ENCODE measurements around the gene GAL3ST3. TPM values are rescaled to one million over a fixed set of nuclear protein-coding genes. Genes with fewer than 3 reads are reported as not detected.
A peak's percentile ranks its signal among the peaks of the same experiment; 100 is the strongest.

The GAL3ST3 gene
- total RNA-seq, 2 experiments from 2014 or later: not detected

- ChIA-PET POLR2A (interaction anchor here (0.6 kb wide), 1 partner anchor 71 kb away, joined by 3 read pairs; no protein-coding TSS in a partner anchor), CTCF (ENCODE audit: unreplicated experiment) (interaction anchor here (0.5 kb wide), 1 partner anchor 241 kb away, joined by 8 read pairs; the partner anchor contains the start of gene YIF1A)
- no peak for DNase-seq (ENCODE audit: low spot score)
- Histone ChIP-seq H3K9me3 (ENCODE audit: low read length) (no peaks in the 10 kb centered on the region), H2AFZ (ENCODE audit: low read length) (no peak overlapping the region), H3K79me2 (ENCODE audit: insufficient read depth, low read depth, low read length) (peaks cover 6% of the 10 kb centered on the region), H3K4me2 (ENCODE audit: low read length) (no peak overlapping the region), H3K4me1 (ENCODE audit: insufficient read depth, low read length, poor library complexity, severe bottlenecking) (peaks cover 25% of the 10 kb centered on the region), H4K20me1 (ENCODE audit: insufficient read depth, low read length) (no peaks in the 10 kb centered on the region), H3K36me3 (ENCODE audit: insufficient read depth, low read length) (0 out of 2 replicates have a peak, but pooled peaks cover 4% of the 10 kb centered on the region), H3K4me3 (ENCODE audit: low read depth, low read length, poor library complexity, severe bottlenecking) (no peak overlapping the region), H3K9me2 (ENCODE audit: insufficient read depth, low read length) (no peaks in the 10 kb centered on the region), H3K27ac (ENCODE audit: low read depth, low read length, poor library complexity, severe bottlenecking) (no peak overlapping the region)
- no peak for TF ChIP-seq CTCF (conservative IDR thresholded peaks at IDR 0.05; ENCODE audit: low read length)
- no peak for TF ChIP-seq EZH2phosphoT487 (IDR thresholded peaks at IDR 0.05; ENCODE audit: borderline replicate concordance, low read depth, low read length)
- intact Hi-C loops (cut with micrococcal nuclease; ENCODE audit: unreplicated experiment): no loop called here
- BruUV-seq (replicated peaks): no TSS peak
Observed at GRCh38 chr11:66047541-66048365, 1.2 kb downstream of the GAL3ST3 start.

DNA sequence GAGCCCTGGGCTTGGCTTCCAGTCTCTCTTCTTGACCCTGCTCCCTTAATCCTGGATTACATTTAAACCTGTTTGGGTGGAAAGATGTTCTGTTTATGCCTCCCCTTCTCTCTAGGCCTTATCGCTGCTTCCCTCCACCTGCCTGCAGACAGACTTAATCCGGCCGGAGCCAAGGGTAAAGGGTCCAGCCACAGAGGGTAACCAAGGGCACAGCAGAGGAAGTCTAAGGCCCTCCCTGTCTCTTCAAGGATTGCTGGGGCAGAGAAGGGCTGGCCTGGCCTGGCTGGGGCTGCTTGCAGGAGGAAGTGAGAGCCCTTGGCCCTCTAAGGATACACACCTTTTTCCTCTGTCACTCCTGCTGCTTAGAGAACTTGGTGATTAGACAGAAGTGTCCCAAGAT lies 2.1 kb downstream of the GAL3ST3 start:
- intact Hi-C loops (cut with micrococcal nuclease; ENCODE audit: unreplicated experiment): no loop called here
- H3K4me2 ChIP-seq (ENCODE audit: low read length): no peak overlapping the region
- H3K9me2 ChIP-seq (ENCODE audit: insufficient read depth, low read length): no peaks in the 10 kb centered on the region
- H3K79me2 ChIP-seq (ENCODE audit: insufficient read depth, low read depth, low read length): no peaks in the 10 kb centered on the region
- POLR2A ChIA-PET: no interaction called here
- no peak for DNase-seq (ENCODE audit: low spot score)
- CTCF ChIA-PET (ENCODE audit: unreplicated experiment): no interaction called here
- no peak overlapping the region for H3K4me3 ChIP-seq (ENCODE audit: low read depth, low read length, poor library complexity, severe bottlenecking)
- no peaks in the 10 kb centered on the region for H4K20me1 ChIP-seq (ENCODE audit: insufficient read depth, low read length)
- no peak overlapping the region for H3K27ac ChIP-seq (ENCODE audit: low read depth, low read length, poor library complexity, severe bottlenecking)
- TF ChIP-seq EZH2phosphoT487 (IDR thresholded peaks at IDR 0.05; ENCODE audit: borderline replicate concordance, low read depth, low read length): no peak
- TF ChIP-seq CTCF (conservative IDR thresholded peaks at IDR 0.05; ENCODE audit: low read length): no peak
- no peak overlapping the region for H2AFZ ChIP-seq (ENCODE audit: low read length)
- peaks cover 25% of the 10 kb centered on the region for H3K4me1 ChIP-seq (ENCODE audit: insufficient read depth, low read length, poor library complexity, severe bottlenecking)
- no peaks in the 10 kb centered on the region for H3K9me3 ChIP-seq (ENCODE audit: low read length)
- H3K36me3 ChIP-seq (ENCODE audit: insufficient read depth, low read length): no peaks in the 10 kb centered on the region
- BruUV-seq (replicated peaks): no TSS peak

GRCh38 chr11:66045177-66045639 lies 3.8 kb downstream of the GAL3ST3 start:
- no peaks in the 10 kb centered on the region for H3K9me3 ChIP-seq (ENCODE audit: low read length)
- ChIA-PET POLR2A (interaction anchor here (0.8 to 1.7 kb wide), 4 partner anchors 9 to 187 kb away, joined by 3 to 7 read pairs (median 4); partner anchors contain the start of gene CFL1), CTCF (ENCODE audit: unreplicated experiment) (interaction anchor here (0.5 to 2.0 kb wide), 8 partner anchors 9 to 92 kb away, joined by 3 to 7 read pairs (median 5); no protein-coding TSS in a partner anchor)
- peak overlapping the region; percentile 16 for H3K4me3 ChIP-seq (ENCODE audit: low read depth, low read length, poor library complexity, severe bottlenecking)
- peak; percentile 92 for DNase-seq (ENCODE audit: low spot score)
- H3K9me2 ChIP-seq (ENCODE audit: insufficient read depth, low read length): no peaks in the 10 kb centered on the region
- no peak for TF ChIP-seq EZH2phosphoT487 (IDR thresholded peaks at IDR 0.05; ENCODE audit: borderline replicate concordance, low read depth, low read length)
- TF ChIP-seq CTCF (conservative IDR thresholded peaks at IDR 0.05; ENCODE audit: low read length): peak; percentile 94
- peak overlapping the region; percentile 63; the same call in 1 of the 2 replicates for H2AFZ ChIP-seq (ENCODE audit: low read length)
- no peaks in the 10 kb centered on the region for H3K79me2 ChIP-seq (ENCODE audit: insufficient read depth, low read depth, low read length)
- no peaks in the 10 kb centered on the region for H3K36me3 ChIP-seq (ENCODE audit: insufficient read depth, low read length)
- H3K4me1 ChIP-seq (ENCODE audit: insufficient read depth, low read length, poor library complexity, severe bottlenecking): peaks cover 15% of the 10 kb centered on the region
- H3K4me2 ChIP-seq (ENCODE audit: low read length): peak overlapping the region; percentile 61
- no peak overlapping the region for H3K27ac ChIP-seq (ENCODE audit: low read depth, low read length, poor library complexity, severe bottlenecking)
- H4K20me1 ChIP-seq (ENCODE audit: insufficient read depth, low read length): no peaks in the 10 kb centered on the region
- BruUV-seq (replicated peaks): no TSS peak
- intact Hi-C loops (cut with micrococcal nuclease; ENCODE audit: unreplicated experiment): no loop called here
